NB4 (cell line): Measurements from ENCODE around the gene EDDM13.
"Not testable (repeated sequence)": the region's sequence is repeated elsewhere in the genome, so short reads cannot be mapped to it uniquely, and the experiment has no call there.

Experiments
- DNase-seq: peaks from one replicate; pipeline ENCODE4 v3.0.0; 2010; ENCODE audit warnings: low read depth
- H3K4me3 ChIP-seq: one replicate; pipeline ENCODE4 v1.5.1; 2011; ENCODE audit warnings: mild to moderate bottlenecking, low read depth, low read length, moderate library complexity
- CTCF ChIP-seq: IDR thresholded peaks from one replicate; pipeline ENCODE4 v1.5.1; 2012; ENCODE audit warnings: low read depth, low read length
- MAX ChIP-seq: IDR thresholded peaks from 2 replicates; pipeline ENCODE4 v1.6.1; 2011; ENCODE audit warnings: low read depth, low read length
- MYC ChIP-seq: IDR thresholded peaks from 2 replicates; pipeline ENCODE4 v1.6.1; 2011; ENCODE audit warnings: low read depth, low read length
- POLR2A ChIP-seq: IDR thresholded peaks from 2 replicates; pipeline ENCODE4 v1.6.1; 2011; ENCODE audit warnings: mild to moderate bottlenecking; ENCODE audit not compliant: insufficient read length; ENCODE audit errors: extremely low read depth

The EDDM13 gene

GRCh38 chr19:56321254-56321988 is 48.9 kb downstream of the EDDM13 start:
- DNase-seq, result no peak
- TF ChIP-seq MAX (no peak), CTCF (no peak), MYC (no peak), POLR2A (no peak)
- no peak overlapping the region for H3K4me3 ChIP-seq

- TF ChIP-seq POLR2A, result no peak
- no peak for TF ChIP-seq MAX
- no peak for TF ChIP-seq CTCF
- no peak for TF ChIP-seq MYC
- DNase-seq, result peak; percentile 71
- no peak overlapping the region for H3K4me3 ChIP-seq
Observed at GRCh38 chr19:56321989-56322440, 49.5 kb downstream of the EDDM13 start.

- no peak for DNase-seq
- no peak for TF ChIP-seq MYC
- TF ChIP-seq CTCF, result no peak
- no peak for TF ChIP-seq MAX
- TF ChIP-seq POLR2A, result no peak
- H3K4me3 ChIP-seq, result no peak overlapping the region
Observed at GRCh38 chr19:56324436-56324835, 51.9 kb downstream of the EDDM13 start.

GRCh38 chr19:56332695-56333094 is 60.1 kb downstream of the EDDM13 start:
- no peak for DNase-seq
- TF ChIP-seq POLR2A (no peak), CTCF (no peak), MAX (no peak), MYC (no peak)
- no peak overlapping the region for H3K4me3 ChIP-seq

GRCh38 chr19:56333506-56333905 is 61.0 kb downstream of the EDDM13 start:
- H3K4me3 ChIP-seq, result no peak overlapping the region
- peak; percentile 60 for DNase-seq
- TF ChIP-seq MAX, result no peak
- TF ChIP-seq CTCF, result peak; percentile 51
- TF ChIP-seq POLR2A, result no peak
- no peak for TF ChIP-seq MYC

- H3K4me3 ChIP-seq, DNase-seq: not testable (repeated sequence)
Observed at GRCh38 chr19:56335371-56335770, 62.8 kb downstream of the EDDM13 start.

GRCh38 chr19:56337077-56337476 is 64.5 kb downstream of the EDDM13 start:
- H3K4me3 ChIP-seq, DNase-seq: not testable (repeated sequence)

GRCh38 chr19:56339031-56339430 is 66.5 kb downstream of the EDDM13 start:
- not testable (repeated sequence) for DNase-seq, H3K4me3 ChIP-seq
